Peyer's patch (tissue), 4 donors: Measurements from ENCODE around the gene LRRC61. TPM values are rescaled to one million over a fixed set of nuclear protein-coding genes. Genes with fewer than 3 reads are reported as not detected.

Experiments
- DNase-seq, 3 donors: peaks; one replicate each; pipeline ENCODE4 v3.0.0-alpha.2; 2017 to 2019
- H3K27ac ChIP-seq, 4 donors: fragments of 200-600 bp; sonication (generic); one replicate each; pipeline ENCODE4 v1.5.1; 2016 to 2019
- H3K27me3 ChIP-seq, 2 donors: fragments of 200-600 bp; sonication (generic); one replicate each; pipeline ENCODE4 v1.5.1; 2019
- H3K36me3 ChIP-seq, 3 donors: fragments of 200-600 bp; sonication (generic); one replicate each; pipeline ENCODE4 v1.5.1; 2016 to 2019
- H3K4me1 ChIP-seq, 4 donors: fragments of 200-600 bp; sonication (generic); one replicate each; pipeline ENCODE4 v1.5.1; 2016 to 2019
- H3K4me3 ChIP-seq, 4 donors: fragments of 200-600 bp; sonication (generic); 1 replicate in 3 of 4; 2 replicates in 1 of 4; pipeline ENCODE4 v1.5.1; 2016 to 2019; ENCODE audit warnings: mild to moderate bottlenecking in 1 of 4
- H3K9me3 ChIP-seq, 4 donors: fragments of 200-600 bp; sonication (generic); one replicate each; pipeline ENCODE4 v1.5.1; 2016 to 2019; ENCODE audit warnings: mild to moderate bottlenecking in 1 of 4
- CTCF ChIP-seq, 6 experiments: fragments of 450-650 bp in 4 of 6; fragments of 200-600 bp in 2 of 6; sonication (generic) in 1 of 6; IDR thresholded peaks; one replicate each; pipeline ENCODE4 v1.5.1; 2017 to 2019; ENCODE audit warnings: antibody characterized with exemption in 6 of 6, mild to moderate bottlenecking in 3 of 6, moderate library complexity in 1 of 6
- POLR2A ChIP-seq, 2 donors: fragments of 450-650 bp; IDR thresholded peaks; one replicate each; pipeline ENCODE4 v1.5.1; 2017; ENCODE audit warnings: antibody characterized with exemption in 2 of 2, mild to moderate bottlenecking in 2 of 2, moderate library complexity in 2 of 2
- total RNA-seq, 4 donors: library from RNA; depleted of rRNA; stranded (reverse); fragments of >200 nt; gene quantifications; one replicate each; pipeline ENCODE4 v1.1.0, GENCODE V29; 2016

Gene LRRC61
- total RNA-seq, 4 donors from 2014 or later: 19.3 to 22.1 (median 20.0) TPM

- no peak for TF ChIP-seq CTCF (IDR thresholded peaks at IDR 0.05)
- Histone ChIP-seq H3K27me3 (no peaks in the 10 kb centered on the region), H3K27ac (peak overlapping the region in 3 of 4 donors; percentile 94 to 99 (median 98)), H3K4me3 (peak overlapping the region in 2 of 4 donors; percentile 84 to 93), H3K9me3 (no peaks in the 10 kb centered on the region), H3K36me3 (peaks cover 0 to 34% (median 0%) of the 10 kb centered on the region in 3 donors), H3K4me1 (peaks cover 0 to 52% (median 16%) of the 10 kb centered on the region in 4 donors)
- DNase-seq: peak in 1 of 3 donors; percentile 41
Measured at GRCh38 chr7:150370612-150371071, 47.5 kb downstream of the LRRC61 start.

GRCh38 chr7:150371131-150371995 is 48.2 kb downstream of the LRRC61 start:
- Histone ChIP-seq H3K4me3 (peak overlapping the region in 1 of 4 donors; percentile 34), H3K27me3 (no peaks in the 10 kb centered on the region), H3K9me3 (no peaks in the 10 kb centered on the region), H3K36me3 (peaks cover 0 to 34% (median 0%) of the 10 kb centered on the region in 3 donors), H3K4me1 (peaks cover 0 to 55% (median 16%) of the 10 kb centered on the region in 4 donors), H3K27ac (peak overlapping the region in 1 of 4 donors; percentile 14)
- peak in 1 of 3 donors; percentile 45 for DNase-seq
- TF ChIP-seq CTCF (IDR thresholded peaks at IDR 0.05) (no peak), POLR2A (IDR thresholded peaks at IDR 0.05) (no peak)

- H3K9me3 ChIP-seq: no peaks in the 10 kb centered on the region
- H3K27me3 ChIP-seq: no peaks in the 10 kb centered on the region
- peak overlapping the region in 1 of 4 donors; percentile 59 for H3K27ac ChIP-seq
- TF ChIP-seq POLR2A (IDR thresholded peaks at IDR 0.05) (no peak), CTCF (IDR thresholded peaks at IDR 0.05) (no peak)
- DNase-seq: peak in 1 of 3 donors; percentile 46
- peak overlapping the region in 1 of 4 donors; percentile 34 for H3K4me3 ChIP-seq
- peaks cover 0 to 34% (median 0%) of the 10 kb centered on the region in 3 donors for H3K36me3 ChIP-seq
- H3K4me1 ChIP-seq: peaks cover 0 to 60% (median 16%) of the 10 kb centered on the region in 4 donors
Measured at GRCh38 chr7:150371996-150372270, 48.8 kb downstream of the LRRC61 start.

- Histone ChIP-seq H3K36me3 (peaks cover 0 to 34% (median 0%) of the 10 kb centered on the region in 3 donors), H3K9me3 (no peaks in the 10 kb centered on the region), H3K4me3 (peak overlapping the region in 1 of 4 donors; percentile 34), H3K27me3 (no peaks in the 10 kb centered on the region), H3K4me1 (peaks cover 3 to 66% (median 14%) of the 10 kb centered on the region in 4 donors), H3K27ac (peak overlapping the region in 1 of 4 donors; percentile 59)
- no peak for TF ChIP-seq POLR2A (IDR thresholded peaks at IDR 0.05)
- peak in 1 of 6 experiments; percentile 23 for TF ChIP-seq CTCF (IDR thresholded peaks at IDR 0.05)
- peak in 1 of 3 donors; percentile 56 for DNase-seq
Measured at GRCh38 chr7:150372271-150373048, 49.3 kb downstream of the LRRC61 start.

GRCh38 chr7:150373049-150373801 is 50.1 kb downstream of the LRRC61 start:
- H3K36me3 ChIP-seq: peaks cover 0 to 34% (median 0%) of the 10 kb centered on the region in 3 donors
- H3K4me1 ChIP-seq: peaks cover 3 to 66% (median 10%) of the 10 kb centered on the region in 4 donors
- no peaks in the 10 kb centered on the region for H3K9me3 ChIP-seq
- DNase-seq: peak in 1 of 3 donors; percentile 52
- H3K27ac ChIP-seq: peak overlapping the region in 1 of 4 donors; percentile 59
- no peaks in the 10 kb centered on the region for H3K27me3 ChIP-seq
- H3K4me3 ChIP-seq: peak overlapping the region in 1 of 4 donors; percentile 34
- no peak for TF ChIP-seq POLR2A (IDR thresholded peaks at IDR 0.05)
- no peak for TF ChIP-seq CTCF (IDR thresholded peaks at IDR 0.05)
